ENCODE data around the gene RFXAP.
A peak's percentile ranks its signal among the peaks of the same experiment; 100 is the strongest.
"Not testable (repeated sequence)": the region's sequence is repeated elsewhere in the genome, so short reads cannot be mapped to it uniquely, and the experiment has no call there.

Gene RFXAP

GRCh38 chr13:36818804-36819738 is at the start of gene RFXAP:
Gene RFXAP, plus strand, starts transcription at chr13:36819222. Its CDS starts 136 bp downstream, at chr13:36819358.
- DNase-seq (ENCODE audit: low spot score) = peak; percentile 98

- no peak for DNase-seq (ENCODE audit: low spot score)
Measured at GRCh38 chr13:36769545-36769944, 49.5 kb upstream of the RFXAP start.

- no peak for DNase-seq (ENCODE audit: low spot score)
Measured at GRCh38 chr13:36770741-36771140, 48.3 kb upstream of the RFXAP start.

GRCh38 chr13:36772853-36773252 is 46.2 kb upstream of the RFXAP start:
- no peak for DNase-seq (ENCODE audit: low spot score)

- DNase-seq (ENCODE audit: low spot score) = no peak
Measured at GRCh38 chr13:36774931-36775330, 44.1 kb upstream of the RFXAP start.

- no peak for DNase-seq (ENCODE audit: low spot score)
Measured at GRCh38 chr13:36776175-36776574, 42.8 kb upstream of the RFXAP start.

- DNase-seq (ENCODE audit: low spot score) = peak; percentile 22
Measured at GRCh38 chr13:36778083-36778671, 40.8 kb upstream of the RFXAP start.

- no peak for DNase-seq (ENCODE audit: low spot score)
Measured at GRCh38 chr13:36783890-36784289, 35.1 kb upstream of the RFXAP start.

- not testable (repeated sequence) for DNase-seq (ENCODE audit: low spot score)
Measured at GRCh38 chr13:36786175-36786574, 32.8 kb upstream of the RFXAP start.

GRCh38 chr13:36787181-36787580 is 31.8 kb upstream of the RFXAP start:
- no peak for DNase-seq (ENCODE audit: low spot score)

- peak; percentile 3 for DNase-seq (ENCODE audit: low spot score)
Measured at GRCh38 chr13:36788276-36788675, 30.7 kb upstream of the RFXAP start.

GRCh38 chr13:36789061-36789460 is 30.0 kb upstream of the RFXAP start:
- no peak for DNase-seq (ENCODE audit: low spot score)

- no peak for DNase-seq (ENCODE audit: low spot score)
Measured at GRCh38 chr13:36789730-36790129, 29.3 kb upstream of the RFXAP start.

- no peak for DNase-seq (ENCODE audit: low spot score)
Measured at GRCh38 chr13:36794706-36795105, 24.3 kb upstream of the RFXAP start.

- DNase-seq (ENCODE audit: low spot score) = no peak
Measured at GRCh38 chr13:36795463-36795862, 23.6 kb upstream of the RFXAP start.

- DNase-seq (ENCODE audit: low spot score) = no peak
Measured at GRCh38 chr13:36796052-36796451, 23.0 kb upstream of the RFXAP start.

- DNase-seq (ENCODE audit: low spot score) = no peak
Measured at GRCh38 chr13:36801035-36801434, 18.0 kb upstream of the RFXAP start.

GRCh38 chr13:36804588-36804987 is 14.4 kb upstream of the RFXAP start:
- DNase-seq (ENCODE audit: low spot score) = no peak

- no peak for DNase-seq (ENCODE audit: low spot score)
Measured at GRCh38 chr13:36806102-36806501, 12.9 kb upstream of the RFXAP start.

GRCh38 chr13:36807616-36808015 is 11.4 kb upstream of the RFXAP start:
- DNase-seq (ENCODE audit: low spot score) = no peak

GRCh38 chr13:36813225-36813624 is 5.8 kb upstream of the RFXAP start:
- no peak for DNase-seq (ENCODE audit: low spot score)

- DNase-seq (ENCODE audit: low spot score) = no peak
Measured at GRCh38 chr13:36814465-36814864, 4.6 kb upstream of the RFXAP start.

- peak; percentile 27 for DNase-seq (ENCODE audit: low spot score)
Measured at GRCh38 chr13:36815062-36815461, 4.0 kb upstream of the RFXAP start.
